Endothelial cell of umbilical vein (primary cell): Measurements from ENCODE around the gene HEXA.

ENCODE experiments used
- CTCF ChIP-seq, 2 donors: IDR thresholded peaks; 1 replicate in 1 of 2; 2 replicates in 1 of 2; pipeline ENCODE4 v1.5.1; 2011; ENCODE audit warnings: low read length in 2 of 2, mild to moderate bottlenecking in 2 of 2, moderate library complexity in 2 of 2, control low read depth in 1 of 2, inconsistent platforms in 1 of 2, low read depth in 1 of 2; ENCODE audit not compliant: insufficient read depth in 1 of 2; ENCODE audit errors: extremely low read depth in 1 of 2
- EZH2 ChIP-seq: IDR thresholded peaks from 2 replicates; pipeline ENCODE4 v1.6.1; 2012; ENCODE audit warnings: borderline replicate concordance, low read depth, mild to moderate bottlenecking, moderate library complexity, low read length, inconsistent platforms; ENCODE audit not compliant: severe bottlenecking
- FOS ChIP-seq: IDR thresholded peaks from 2 replicates; pipeline ENCODE4 v1.6.1; 2011; ENCODE audit warnings: mild to moderate bottlenecking, low read length, moderate library complexity, borderline replicate concordance; ENCODE audit not compliant: insufficient read depth
- GATA2 ChIP-seq: IDR thresholded peaks from 2 replicates; pipeline ENCODE4 v1.7.0; 2011; ENCODE audit warnings: low read depth, mild to moderate bottlenecking, moderate library complexity, mixed read lengths, low read length; ENCODE audit not compliant: insufficient read length, insufficient read depth
- JUN ChIP-seq: IDR thresholded peaks from 2 replicates; pipeline ENCODE4 v1.6.1; 2011; ENCODE audit warnings: borderline replicate concordance, low read depth; ENCODE audit not compliant: insufficient read length, insufficient read depth
- MAX ChIP-seq: IDR thresholded peaks from 2 replicates; pipeline ENCODE4 v1.6.1; 2011; ENCODE audit not compliant: insufficient read depth, insufficient read length
- MYC ChIP-seq: IDR thresholded peaks from one replicate; pipeline ENCODE4 v1.6.1; 2011; ENCODE audit warnings: mild to moderate bottlenecking, low read depth, low read length
- POLR2A ChIP-seq: IDR thresholded peaks from 2 replicates; pipeline ENCODE4 v1.6.1; 2012; ENCODE audit warnings: low read depth, mild to moderate bottlenecking, control low read depth, low read length
- POLR2AphosphoS5 ChIP-seq: IDR thresholded peaks from 2 replicates; pipeline ENCODE4 v1.6.1; 2012; ENCODE audit warnings: low read depth, mild to moderate bottlenecking, control low read depth, low read length, moderate library complexity; ENCODE audit not compliant: insufficient read depth

DNA sequence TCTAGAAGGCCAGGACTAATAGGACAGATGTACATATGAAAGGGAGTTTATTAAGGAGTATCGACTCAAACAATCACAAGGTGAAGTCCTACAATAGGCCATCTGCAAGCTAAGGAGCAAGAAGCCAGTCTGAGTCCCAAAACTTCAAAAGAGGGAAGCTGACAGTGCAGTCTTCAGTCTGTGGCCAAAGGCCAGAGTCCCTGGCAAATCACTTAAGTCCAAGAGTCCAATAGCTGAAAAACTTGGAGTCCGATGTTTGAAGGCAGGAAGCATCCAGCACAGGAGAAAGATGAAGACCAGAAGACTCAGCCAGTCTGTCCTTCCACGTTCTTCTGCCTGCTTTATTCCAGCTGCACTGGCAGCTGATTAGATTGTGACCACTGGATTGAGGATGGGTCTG is 44.8 kb downstream of the HEXA start:
- TF ChIP-seq CTCF (IDR thresholded peaks at IDR 0.05; ENCODE audit: extremely low read depth in 1 of 2, insufficient read depth in 1 of 2, low read depth in 1 of 2, low read length in 2 of 2) (no peak), POLR2A (no peak), GATA2 (no peak), MAX (no peak), POLR2AphosphoS5 (no peak), EZH2 (no peak), MYC (no peak), JUN (no peak), FOS (no peak)
